Stomach (tissue), 9 donors: ENCODE data around the gene PACS2. TPM values are rescaled to one million over a fixed set of nuclear protein-coding genes. Genes with fewer than 3 reads are reported as not detected.

Source experiments
- DNase-seq, 2 donors: peaks; one replicate each; pipeline versions ENCODE4 v3.0.0 to v3.0.0-alpha.2; 2013 to 2019
- H3K27ac ChIP-seq, 5 donors: fragments of 200-600 bp in 4 of 5; sonication (generic) in 4 of 5; one replicate each; pipeline ENCODE4 v1.5.1; 2013 to 2019; ENCODE audit warnings: mild to moderate bottlenecking in 1 of 5, moderate library complexity in 1 of 5
- H3K27me3 ChIP-seq, 3 donors: fragments of 200-600 bp; sonication (generic); one replicate each; pipeline ENCODE4 v1.5.1; 2017 to 2019; ENCODE audit warnings: mixed run types in 1 of 3
- H3K36me3 ChIP-seq, 4 donors: fragments of 200-600 bp; sonication (generic); 1 replicate in 3 of 4; 2 replicates in 1 of 4; pipeline ENCODE4 v1.5.1; 2016 to 2019
- H3K4me1 ChIP-seq, 4 donors: fragments of 200-600 bp; sonication (generic); one replicate each; pipeline ENCODE4 v1.5.1; 2016 to 2019
- H3K4me3 ChIP-seq, 4 donors: fragments of 200-600 bp; sonication (generic) in 3 of 4; one replicate each; pipeline ENCODE4 v1.5.1; 2016 to 2019; ENCODE audit warnings: mild to moderate bottlenecking in 1 of 4
- H3K9me3 ChIP-seq, 4 donors: fragments of 200-600 bp; sonication (generic); one replicate each; pipeline ENCODE4 v1.5.1; 2016 to 2019
- EP300 ChIP-seq: sonication (generic); formaldehyde crosslinking; IDR thresholded peaks from one replicate; pipeline ENCODE4 v1.6.1; 2017; ENCODE audit warnings: antibody characterized with exemption
- POLR2A ChIP-seq, 4 donors: fragments of 450-650 bp; IDR thresholded peaks; one replicate each; pipeline ENCODE4 v1.6.1; 2016; ENCODE audit warnings: antibody characterized with exemption in 4 of 4, control low read depth in 2 of 4, mild to moderate bottlenecking in 1 of 4, moderate library complexity in 1 of 4
- POLR2AphosphoS5 ChIP-seq, 3 donors: sonication (generic); formaldehyde crosslinking; IDR thresholded peaks; one replicate each; pipeline ENCODE4 v1.6.1; 2016; ENCODE audit warnings: antibody characterized with exemption in 3 of 3
- WGBS, 5 donors: extraction: QIAGEN DNeasy Blood & Tissue Kit in 3 of 5; methylation state at CpG; one replicate each; pipeline versions ENCODE4 v1.1.5 to v1.1.7; 2013 to 2018; 5-methylcytosine and 5-hydroxymethylcytosine counted together
- intact Hi-C: fragments of 100-400 bp; cut with DNase I; formaldehyde crosslinking; loops from one replicate; pipeline ENCODE4 v1.15.1; 2023; ENCODE audit warnings: low total_unique reads
- polyA plus RNA-seq, 3 donors: library from polyadenylated mRNA; stranded (reverse); fragments of 200-250 nt; gene quantifications; one replicate each; pipeline ENCODE4 v1.2.3, GENCODE V29; 2013
- total RNA-seq, 5 donors: library from RNA; depleted of rRNA; stranded (reverse); fragments of >200 nt; gene quantifications; one replicate each; pipeline versions ENCODE4 v1.1.0 to v1.2.3, GENCODE V29; 2014 to 2016
- TF ChIP-seq, protein P1 (sequence below), 7 experiments: fragments of 450-650 bp in 4 of 7; fragments of 200-600 bp in 3 of 7; sonication (generic) in 3 of 7; IDR thresholded peaks; one replicate each; pipeline ENCODE4 v1.5.1; 2016 to 2019; ENCODE audit warnings: antibody characterized with exemption in 7 of 7, control low read depth in 2 of 7, mild to moderate bottlenecking in 1 of 7
- donor health status: healthy with polysubstance abuse.
- donor health status: Bipolar disorder and iron deficiency.
- donor health status: healthy.

PACS2 gene
- total and polyA plus RNA-seq, 8 donors, result 23.4 to 209 (median 48.8) TPM

DNA sequence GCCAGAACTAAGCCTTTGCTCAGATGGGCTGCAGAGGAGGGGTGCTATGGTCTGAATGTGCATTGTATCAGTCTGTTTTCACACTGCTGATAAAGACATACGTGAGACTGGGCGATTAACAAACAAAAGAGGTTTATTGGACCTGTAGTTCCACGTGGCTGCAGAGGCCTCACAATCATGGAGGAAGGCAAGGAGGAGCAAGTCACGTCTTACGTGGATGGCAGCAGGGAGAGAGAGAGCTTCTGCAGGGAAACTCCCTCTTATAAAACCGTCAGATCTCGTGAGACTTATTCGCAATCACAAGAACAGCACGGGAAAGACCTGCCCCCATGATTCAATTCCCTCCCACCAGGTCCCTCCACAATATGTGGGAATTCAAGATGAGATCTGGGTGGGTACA, 10.0 kb upstream of the PACS2 start:
- Histone ChIP-seq H3K4me1 (peaks cover 6 to 14% (median 12%) of the 10 kb centered on the region in 4 donors), H3K9me3 (no peaks in the 10 kb centered on the region), H3K27me3 (no peaks in the 10 kb centered on the region), H3K27ac (no peak overlapping the region), H3K4me3 (no peak overlapping the region), H3K36me3 (no peaks in the 10 kb centered on the region)
- DNase-seq, result no peak
- 65 to 79% (median 74%) methylated on average over 9 of the region's 9 CpGs for WGBS, 5 donors
- intact Hi-C loops, result no loop called here
- TF ChIP-seq EP300, result no peak
- TF ChIP-seq, protein P1, sequence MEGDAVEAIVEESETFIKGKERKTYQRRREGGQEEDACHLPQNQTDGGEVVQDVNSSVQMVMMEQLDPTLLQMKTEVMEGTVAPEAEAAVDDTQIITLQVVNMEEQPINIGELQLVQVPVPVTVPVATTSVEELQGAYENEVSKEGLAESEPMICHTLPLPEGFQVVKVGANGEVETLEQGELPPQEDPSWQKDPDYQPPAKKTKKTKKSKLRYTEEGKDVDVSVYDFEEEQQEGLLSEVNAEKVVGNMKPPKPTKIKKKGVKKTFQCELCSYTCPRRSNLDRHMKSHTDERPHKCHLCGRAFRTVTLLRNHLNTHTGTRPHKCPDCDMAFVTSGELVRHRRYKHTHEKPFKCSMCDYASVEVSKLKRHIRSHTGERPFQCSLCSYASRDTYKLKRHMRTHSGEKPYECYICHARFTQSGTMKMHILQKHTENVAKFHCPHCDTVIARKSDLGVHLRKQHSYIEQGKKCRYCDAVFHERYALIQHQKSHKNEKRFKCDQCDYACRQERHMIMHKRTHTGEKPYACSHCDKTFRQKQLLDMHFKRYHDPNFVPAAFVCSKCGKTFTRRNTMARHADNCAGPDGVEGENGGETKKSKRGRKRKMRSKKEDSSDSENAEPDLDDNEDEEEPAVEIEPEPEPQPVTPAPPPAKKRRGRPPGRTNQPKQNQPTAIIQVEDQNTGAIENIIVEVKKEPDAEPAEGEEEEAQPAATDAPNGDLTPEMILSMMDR (IDR thresholded peaks at IDR 0.05), result no peak
- no peak for TF ChIP-seq POLR2AphosphoS5 (IDR thresholded peaks at IDR 0.05)
- no peak for TF ChIP-seq POLR2A (IDR thresholded peaks at IDR 0.05)

DNA sequence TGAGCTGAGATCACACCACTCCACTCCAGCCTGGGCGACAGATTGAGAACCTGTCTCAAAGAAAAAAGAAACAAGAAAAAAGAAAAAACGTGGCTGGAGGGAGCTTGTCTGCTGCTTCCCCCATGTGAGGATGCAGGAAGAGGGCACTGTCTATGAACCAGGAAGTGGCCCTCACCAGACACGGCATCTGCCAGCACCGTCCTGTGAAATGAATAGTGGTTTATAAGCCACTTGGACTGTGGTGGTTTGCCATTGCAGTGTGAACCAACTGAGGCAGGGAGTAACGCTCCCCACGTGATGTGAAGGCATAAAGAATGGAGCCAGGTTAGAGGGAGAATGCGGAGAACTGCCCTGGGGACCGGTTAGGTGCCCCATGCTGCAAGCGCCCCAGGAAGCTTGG, 9.2 kb upstream of the PACS2 start:
- WGBS, 5 donors, result 76 to 80% (median 77%) methylated on average over 9 of the region's 9 CpGs
- DNase-seq, result no peak
- no peak for TF ChIP-seq POLR2AphosphoS5 (IDR thresholded peaks at IDR 0.05)
- TF ChIP-seq, protein P1 (IDR thresholded peaks at IDR 0.05), result no peak
- no peak for TF ChIP-seq POLR2A (IDR thresholded peaks at IDR 0.05)
- no peak overlapping the region for H3K4me3 ChIP-seq
- intact Hi-C loops, result no loop called here
- H3K27ac ChIP-seq, result no peak overlapping the region
- H3K36me3 ChIP-seq, result no peaks in the 10 kb centered on the region
- peaks cover 0 to 7% (median 6%) of the 10 kb centered on the region in 4 donors for H3K4me1 ChIP-seq
- H3K27me3 ChIP-seq, result no peaks in the 10 kb centered on the region
- no peaks in the 10 kb centered on the region for H3K9me3 ChIP-seq

- Histone ChIP-seq H3K4me3 (no peak overlapping the region), H3K9me3 (no peaks in the 10 kb centered on the region), H3K27ac (no peak overlapping the region), H3K4me1 (peaks cover 0 to 7% (median 6%) of the 10 kb centered on the region in 4 donors), H3K36me3 (no peaks in the 10 kb centered on the region), H3K27me3 (no peaks in the 10 kb centered on the region)
- TF ChIP-seq POLR2AphosphoS5 (IDR thresholded peaks at IDR 0.05) (no peak), POLR2A (IDR thresholded peaks at IDR 0.05) (no peak)
- TF ChIP-seq, protein P1 (IDR thresholded peaks at IDR 0.05), result no peak
- WGBS, 5 donors, result 68 to 74% (median 72%) methylated on average over 9 of the region's 9 CpGs
- DNase-seq, result peak in 1 of 2 donors; percentile 51
- intact Hi-C loops, result no loop called here
Measured at GRCh38 chr14:105305791-105306190, 8.8 kb upstream of the PACS2 start.

DNA sequence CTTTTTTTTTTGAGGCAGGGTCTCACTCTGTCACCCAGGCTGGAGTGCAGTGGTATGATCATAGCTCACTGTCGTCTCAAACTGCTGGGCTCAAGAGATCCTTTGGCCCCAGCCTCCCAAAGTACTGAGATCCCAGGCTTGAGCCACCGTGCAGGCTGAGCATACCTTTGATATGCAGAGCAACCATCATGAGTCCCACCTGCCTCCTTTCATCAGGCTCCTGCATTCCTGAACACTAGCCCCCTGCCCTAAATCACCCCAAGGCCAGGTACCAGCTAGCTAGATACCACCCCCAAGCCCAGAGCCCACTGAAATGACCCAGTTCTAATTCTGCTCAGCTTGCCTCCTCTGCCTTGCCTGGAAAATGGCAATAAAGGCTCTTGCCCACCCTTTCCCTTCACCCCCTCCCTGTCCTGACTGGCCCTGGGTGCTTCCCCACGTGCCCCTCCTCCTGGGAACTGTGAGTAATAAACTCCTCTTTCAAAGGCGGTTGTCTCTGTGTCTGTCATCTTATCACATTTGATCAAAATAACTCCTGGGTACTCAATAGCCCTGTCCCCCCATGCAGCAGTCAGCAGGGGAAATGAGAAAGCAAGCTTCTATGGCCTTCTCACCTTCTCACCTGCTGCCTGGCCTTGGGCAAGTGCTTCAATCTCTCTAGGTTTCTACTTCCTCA, 7.4 kb upstream of the PACS2 start:
- H3K36me3 ChIP-seq, result no peaks in the 10 kb centered on the region
- WGBS, 5 donors, result 84 to 91% (median 91%) methylated on average over 4 of the region's 4 CpGs
- H3K4me1 ChIP-seq, result peaks cover 0 to 8% (median 0%) of the 10 kb centered on the region in 4 donors
- H3K27ac ChIP-seq, result no peak overlapping the region
- intact Hi-C loops, result no loop called here
- TF ChIP-seq EP300 (no peak), POLR2AphosphoS5 (IDR thresholded peaks at IDR 0.05) (no peak), POLR2A (IDR thresholded peaks at IDR 0.05) (no peak)
- TF ChIP-seq, protein P1 (IDR thresholded peaks at IDR 0.05), result no peak
- no peaks in the 10 kb centered on the region for H3K27me3 ChIP-seq
- H3K4me3 ChIP-seq, result no peak overlapping the region
- no peaks in the 10 kb centered on the region for H3K9me3 ChIP-seq
- DNase-seq, result no peak
